Stimulated activated effector memory CD8-positive, alpha-beta T cell treated with anti-CD3 and anti-CD28 coated beads, Interleukin-12 subunit alpha, Interleukin-12 subunit beta, amount 100 ng/mL, for 72 hours (primary cell): Measurements from ENCODE around the gene STK25.

Experiments
- ATAC-seq: fragments of 150-1000 bp; cut with Tn5 transposase; 2 replicates; pipeline ENCODE4 v1.10.0; 2021
- DNase-seq, 2 donors: peaks; one replicate each; pipeline ENCODE4 v3.0.0; 2021 to 2022; ENCODE audit warnings: low spot score in 2 of 2
- H3K27ac Mint-ChIP-seq: one replicate; pipeline ENCODE4 v1.8.0; 2022; ENCODE audit warnings: mild to moderate bottlenecking, mixed read lengths
- H3K36me3 Mint-ChIP-seq: one replicate; pipeline ENCODE4 v1.8.0; 2022; ENCODE audit warnings: mild to moderate bottlenecking, mixed read lengths
- H3K4me1 Mint-ChIP-seq: one replicate; pipeline ENCODE4 v1.8.0; 2022; ENCODE audit warnings: mixed read lengths
- H3K4me3 Mint-ChIP-seq: one replicate; pipeline ENCODE4 v1.8.0; 2022; ENCODE audit warnings: mild to moderate bottlenecking, mixed read lengths
- H3K9me3 Mint-ChIP-seq: one replicate; pipeline ENCODE4 v1.8.0; 2022; ENCODE audit warnings: mixed read lengths

The STK25 gene

GRCh38 chr2:241508240-241509154, at the start of gene STK25:
STK25 (minus strand) TSS chr2:241508584; CDS start chr2:241508035, 549 bp downstream.
- ATAC-seq (peak; percentile 96), DNase-seq (peak; percentile 92 to 96)
- no peaks in the 10 kb centered on the region for H3K9me3 Mint-ChIP-seq
- peak within 1 kb of the TSS; percentile 79 for H3K4me3 Mint-ChIP-seq
- peak within 1 kb of the TSS; percentile 80 for H3K27ac Mint-ChIP-seq
- H3K36me3 Mint-ChIP-seq: peaks cover 11% of the 10 kb centered on the region
- H3K4me1 Mint-ChIP-seq: peaks cover 38% of the 10 kb centered on the region

DNA sequence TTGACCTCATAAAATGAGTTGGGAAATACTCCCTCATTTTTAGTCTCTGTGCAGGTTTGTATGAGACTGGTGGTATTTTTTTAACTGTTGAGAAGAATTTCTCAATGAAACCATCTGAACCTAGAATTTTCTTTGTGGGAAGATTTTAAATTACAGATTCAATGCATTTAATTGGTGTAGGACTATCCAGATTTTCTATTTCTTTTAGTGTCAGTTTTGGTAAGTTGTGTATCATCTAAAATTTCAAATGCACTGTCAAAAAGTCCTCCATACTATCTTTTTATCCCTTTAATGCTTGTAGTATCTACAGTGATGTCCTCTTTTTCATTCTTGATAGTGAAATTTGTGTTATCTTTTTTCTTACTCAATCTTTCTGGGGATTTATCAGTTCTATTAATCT, 48.4 kb upstream of the STK25 start:
- ATAC-seq (no peak), DNase-seq (no peak)
- H3K27ac Mint-ChIP-seq: no peak overlapping the region
- H3K4me3 Mint-ChIP-seq: no peak overlapping the region
- no peaks in the 10 kb centered on the region for H3K36me3 Mint-ChIP-seq
- H3K4me1 Mint-ChIP-seq: no peaks in the 10 kb centered on the region
- no peaks in the 10 kb centered on the region for H3K9me3 Mint-ChIP-seq

- Mint-ChIP-seq H3K9me3 (no peaks in the 10 kb centered on the region), H3K4me3 (no peak overlapping the region), H3K4me1 (no peaks in the 10 kb centered on the region), H3K27ac (no peak overlapping the region), H3K36me3 (no peaks in the 10 kb centered on the region)
- DNase-seq (no peak), ATAC-seq (no peak)
Observed at GRCh38 chr2:241555711-241556110, 47.3 kb upstream of the STK25 start.

- no peak for DNase-seq
- Mint-ChIP-seq H3K36me3 (no peaks in the 10 kb centered on the region), H3K4me3 (no peak overlapping the region), H3K9me3 (no peaks in the 10 kb centered on the region), H3K27ac (no peak overlapping the region), H3K4me1 (no peaks in the 10 kb centered on the region)
- ATAC-seq: no peak
Observed at GRCh38 chr2:241554610-241555322, 46.4 kb upstream of the STK25 start.

DNA sequence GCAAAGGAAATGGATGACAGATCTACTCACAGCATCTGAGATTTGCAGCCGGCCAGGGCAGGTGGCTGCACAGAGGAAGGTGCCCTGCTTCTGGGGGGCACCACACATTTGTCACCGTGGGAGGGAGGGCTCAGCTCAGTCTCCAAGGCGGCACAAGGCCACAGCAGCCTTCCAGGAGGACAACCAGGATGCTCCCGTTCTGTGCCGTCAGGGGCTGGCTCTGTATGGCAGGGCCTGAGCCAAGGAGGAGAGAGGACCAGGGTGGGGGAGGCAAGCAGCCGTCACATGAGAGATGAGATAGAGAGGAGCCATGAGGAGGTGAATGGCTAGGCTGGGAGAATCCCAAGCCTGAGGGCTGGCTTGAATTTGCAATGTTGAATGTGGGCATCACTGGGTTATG, 45.6 kb upstream of the STK25 start:
- ATAC-seq (no peak), DNase-seq (no peak)
- no peaks in the 10 kb centered on the region for H3K4me1 Mint-ChIP-seq
- no peak overlapping the region for H3K27ac Mint-ChIP-seq
- no peaks in the 10 kb centered on the region for H3K9me3 Mint-ChIP-seq
- H3K36me3 Mint-ChIP-seq: no peaks in the 10 kb centered on the region
- H3K4me3 Mint-ChIP-seq: no peak overlapping the region

DNA sequence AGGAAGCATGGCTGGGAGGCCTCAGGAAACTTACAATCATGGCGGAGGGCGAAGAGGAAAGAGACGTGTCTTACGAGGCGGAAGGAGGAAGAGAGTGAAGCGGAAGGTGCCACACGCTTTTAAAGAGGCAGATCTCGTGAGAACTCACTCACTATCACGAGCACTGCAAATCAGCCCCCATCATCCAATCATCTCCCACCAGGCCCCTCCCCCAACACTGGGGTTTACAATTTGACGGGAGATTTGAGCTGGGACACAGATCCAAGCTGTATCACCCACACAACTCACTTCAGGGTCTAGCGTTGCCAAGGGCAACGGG, 45.1 kb upstream of the STK25 start:
- Mint-ChIP-seq H3K4me1 (no peaks in the 10 kb centered on the region), H3K4me3 (no peak overlapping the region), H3K36me3 (no peaks in the 10 kb centered on the region), H3K9me3 (no peaks in the 10 kb centered on the region), H3K27ac (no peak overlapping the region)
- DNase-seq (no peak), ATAC-seq (no peak)

DNA sequence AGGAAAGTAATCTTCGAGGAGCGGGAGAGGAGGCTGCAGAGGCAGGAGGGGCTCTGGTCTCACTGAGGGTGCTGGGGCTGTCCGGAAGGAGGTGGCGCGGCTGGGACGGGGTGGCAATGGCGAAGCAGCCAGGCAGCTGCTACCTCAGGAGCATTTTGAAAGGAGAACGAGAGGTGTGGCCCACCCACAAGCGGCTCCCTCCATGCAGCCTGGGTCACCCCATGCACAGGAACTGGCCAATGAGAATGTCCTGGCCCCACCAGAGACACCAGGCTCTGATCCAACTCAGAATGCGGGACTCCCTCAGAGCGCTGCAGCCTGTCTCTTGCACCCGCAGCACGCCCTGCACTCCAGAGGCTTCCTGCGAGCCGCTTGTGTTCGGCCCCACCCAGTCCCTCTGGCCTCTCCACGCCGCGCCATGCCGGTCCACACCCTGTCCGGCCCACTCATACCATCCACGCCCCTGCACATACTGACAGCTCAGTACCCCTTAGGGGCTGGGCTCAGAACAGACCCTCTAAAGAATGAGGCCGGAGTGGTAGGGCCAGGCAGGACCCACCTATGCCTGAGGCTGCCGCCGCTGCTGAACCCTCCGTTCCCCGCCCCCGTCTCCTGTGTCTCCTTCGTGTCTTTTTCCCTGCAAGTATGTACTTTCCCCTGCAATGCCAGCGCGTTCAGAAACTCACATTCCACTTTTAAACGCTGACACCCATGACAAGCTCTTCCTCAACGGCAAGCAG, 43.8 kb upstream of the STK25 start:
- no peaks in the 10 kb centered on the region for H3K9me3 Mint-ChIP-seq
- DNase-seq: no peak
- no peak overlapping the region for H3K4me3 Mint-ChIP-seq
- H3K27ac Mint-ChIP-seq: no peak overlapping the region
- ATAC-seq: no peak
- H3K4me1 Mint-ChIP-seq: no peaks in the 10 kb centered on the region
- no peaks in the 10 kb centered on the region for H3K36me3 Mint-ChIP-seq

GRCh38 chr2:241551599-241551997, 43.2 kb upstream of the STK25 start:
- Mint-ChIP-seq H3K4me1 (no peaks in the 10 kb centered on the region), H3K9me3 (no peaks in the 10 kb centered on the region), H3K36me3 (no peaks in the 10 kb centered on the region), H3K4me3 (no peak overlapping the region), H3K27ac (no peak overlapping the region)
- DNase-seq (no peak), ATAC-seq (no peak)

DNA sequence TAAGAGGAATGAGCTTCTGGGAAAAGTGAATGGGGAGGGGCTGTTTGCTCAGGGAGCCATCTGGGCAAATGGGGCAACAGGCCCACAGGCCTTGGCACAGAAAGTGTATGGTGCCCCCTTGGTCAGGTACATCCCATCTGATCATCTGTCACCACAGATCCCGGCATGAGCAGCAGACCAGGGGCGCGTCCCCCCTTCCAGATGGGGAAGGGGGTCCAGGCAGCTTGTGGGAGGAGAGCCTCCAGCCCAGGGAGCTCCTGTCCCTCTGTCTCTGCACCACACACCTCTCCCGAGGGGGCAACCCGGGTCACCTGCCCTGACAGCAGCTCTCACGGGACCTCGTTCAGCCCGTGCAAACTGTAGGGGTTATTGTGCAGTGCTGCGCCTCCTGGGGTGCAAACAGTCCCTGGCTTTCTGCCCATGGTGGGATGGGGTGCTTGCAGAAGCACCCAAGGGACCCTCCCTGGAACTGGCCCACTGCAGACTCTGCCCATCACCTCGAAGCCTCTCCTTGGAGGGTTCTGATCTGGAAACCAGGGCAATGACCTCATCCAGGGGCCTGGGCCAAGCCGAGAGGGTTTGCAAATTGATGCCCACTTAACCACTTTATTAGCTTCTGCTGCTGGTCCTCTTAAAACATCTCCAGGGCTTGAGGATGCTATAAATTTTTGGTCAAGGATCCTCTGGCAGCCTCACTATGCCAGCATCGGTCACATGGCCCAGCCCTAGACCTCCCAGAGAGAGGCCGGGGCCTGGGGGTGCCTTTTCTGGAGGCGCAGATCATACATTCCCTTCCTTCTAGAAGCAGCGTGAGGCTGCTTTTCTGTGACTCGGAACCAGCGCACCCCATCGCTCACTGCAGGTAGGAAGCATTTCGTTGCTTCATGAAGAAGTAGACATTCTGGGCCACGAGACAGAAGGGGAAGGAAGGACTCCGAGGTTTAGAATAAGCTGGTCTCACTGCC, 42.5 kb upstream of the STK25 start:
- H3K27ac Mint-ChIP-seq: no peak overlapping the region
- ATAC-seq: peak; percentile 19
- no peak for DNase-seq
- H3K4me1 Mint-ChIP-seq: no peaks in the 10 kb centered on the region
- no peaks in the 10 kb centered on the region for H3K9me3 Mint-ChIP-seq
- H3K4me3 Mint-ChIP-seq: no peak overlapping the region
- no peaks in the 10 kb centered on the region for H3K36me3 Mint-ChIP-seq

GRCh38 chr2:241548451-241548835, 40.1 kb upstream of the STK25 start:
- no peak for DNase-seq
- no peaks in the 10 kb centered on the region for H3K4me1 Mint-ChIP-seq
- H3K9me3 Mint-ChIP-seq: no peaks in the 10 kb centered on the region
- H3K27ac Mint-ChIP-seq: no peak overlapping the region
- H3K4me3 Mint-ChIP-seq: no peak overlapping the region
- ATAC-seq: no peak
- H3K36me3 Mint-ChIP-seq: no peaks in the 10 kb centered on the region

GRCh38 chr2:241547781-241548450, 39.5 kb upstream of the STK25 start:
- ATAC-seq: no peak

GRCh38 chr2:241546771-241547498, 38.6 kb upstream of the STK25 start:
- H3K4me1 Mint-ChIP-seq: no peaks in the 10 kb centered on the region
- no peaks in the 10 kb centered on the region for H3K9me3 Mint-ChIP-seq
- no peak overlapping the region for H3K27ac Mint-ChIP-seq
- ATAC-seq: no peak
- no peak overlapping the region for H3K4me3 Mint-ChIP-seq
- no peaks in the 10 kb centered on the region for H3K36me3 Mint-ChIP-seq
- DNase-seq: no peak

More at GRCh38 chr2:241547781-241548450, 39.5 kb upstream of the STK25 start:
- no peaks in the 10 kb centered on the region for H3K9me3 Mint-ChIP-seq
- no peak for DNase-seq
- no peaks in the 10 kb centered on the region for H3K4me1 Mint-ChIP-seq
- no peak overlapping the region for H3K27ac Mint-ChIP-seq
- H3K36me3 Mint-ChIP-seq: no peaks in the 10 kb centered on the region
- H3K4me3 Mint-ChIP-seq: no peak overlapping the region

DNA sequence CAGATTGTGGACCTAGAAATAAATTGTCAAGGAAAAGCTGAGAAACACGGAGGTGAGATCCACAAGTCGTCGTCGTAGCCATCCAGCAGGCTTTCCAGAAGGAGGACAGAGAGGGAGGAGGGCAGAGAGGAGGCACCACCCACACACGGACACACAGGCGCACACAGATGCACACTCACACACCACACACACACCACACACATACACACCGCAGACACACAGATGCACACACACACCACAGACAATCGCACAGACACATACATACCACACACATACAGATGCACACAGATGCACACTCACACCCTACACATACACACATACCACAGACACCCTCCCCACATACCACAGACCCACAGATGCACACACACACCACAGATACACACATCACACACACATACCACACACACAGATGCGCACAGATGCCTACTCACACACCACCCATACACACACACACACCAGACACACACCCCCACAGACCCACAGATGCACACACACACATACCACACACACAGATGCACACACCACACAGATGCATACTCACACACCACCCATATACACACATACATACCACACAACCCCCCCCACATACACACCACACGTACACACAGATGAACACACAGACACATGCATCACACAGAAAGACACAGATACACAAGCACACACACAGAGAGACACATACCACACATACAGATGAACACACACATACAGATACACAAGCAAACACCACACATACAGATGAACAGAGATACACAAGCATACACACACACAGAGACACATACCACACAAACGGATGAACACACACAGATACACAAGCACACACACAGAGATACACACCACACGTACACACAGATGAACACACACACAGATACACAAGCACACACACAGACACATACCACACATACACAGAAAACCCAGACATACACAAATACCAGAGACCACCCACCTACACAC, 37.4 kb upstream of the STK25 start:
- Mint-ChIP-seq H3K36me3 (no peaks in the 10 kb centered on the region), H3K4me1 (peaks cover 1% of the 10 kb centered on the region), H3K4me3 (no peak overlapping the region), H3K9me3 (no peaks in the 10 kb centered on the region), H3K27ac (no peak overlapping the region)
- ATAC-seq (no peak), DNase-seq (no peak)
